GM12892 (cell line): ENCODE data around the gene RAB20.
"Not testable (repeated sequence)": the region's sequence is repeated elsewhere in the genome, so short reads cannot be mapped to it uniquely, and the experiment has no call there.

Source experiments
- DNase-seq: peaks from one replicate; pipeline ENCODE4 v3.0.0; 2011; ENCODE audit not compliant: insufficient read length
- FAIRE-seq: peaks from 2 replicates; lab custom pipeline; 2011; peaks lifted over from hg19 to GRCh38; lab: Jason Lieb, UNC
- POLR2A ChIP-seq: IDR thresholded peaks from 2 replicates; pipeline ENCODE4 v1.6.1; 2011; ENCODE audit warnings: low read depth, low read length, control low read depth
- POLR2AphosphoS5 ChIP-seq: IDR thresholded peaks from 2 replicates; pipeline ENCODE4 v1.6.1; 2011; ENCODE audit warnings: low read depth, low read length, control low read depth
- TAF1 ChIP-seq: IDR thresholded peaks from 2 replicates; pipeline ENCODE4 v1.6.1; 2011; ENCODE audit warnings: low read depth, mild to moderate bottlenecking, control low read depth, low read length, borderline replicate concordance

The RAB20 gene

DNA sequence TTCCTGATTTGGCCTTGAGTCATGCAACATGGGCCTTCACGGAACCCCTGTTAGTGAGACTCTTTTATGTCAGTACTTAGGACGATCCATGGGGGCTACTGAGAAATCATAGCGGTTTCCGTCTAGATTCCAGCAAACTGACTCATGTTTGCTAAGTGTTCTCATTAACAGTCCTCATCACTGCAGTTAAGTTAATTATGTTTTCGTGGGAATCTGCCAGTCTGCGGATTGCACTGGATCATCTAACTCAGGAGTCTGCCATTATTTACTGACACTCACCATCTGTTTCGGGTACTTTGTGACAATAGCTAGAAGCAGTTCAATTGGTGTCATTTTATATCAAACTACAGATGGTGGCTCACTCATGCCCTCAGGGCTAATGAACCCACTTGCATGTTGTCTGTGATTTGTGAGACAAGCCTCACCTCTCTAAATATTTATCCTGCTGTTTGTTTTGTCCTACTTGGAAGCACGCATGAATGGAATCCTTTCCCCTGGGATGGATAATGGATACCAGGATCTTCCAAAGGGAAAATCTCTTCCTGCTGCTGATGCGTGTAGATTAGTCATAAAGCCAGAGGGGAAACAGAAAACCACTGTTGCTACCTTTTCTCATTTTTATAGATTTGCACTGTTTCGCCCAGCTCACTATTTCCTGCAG is 61.8 kb downstream of the RAB20 start:
- DNase-seq (no peak), FAIRE-seq (no peak)
- no peak for TF ChIP-seq TAF1
- TF ChIP-seq POLR2A: no peak
- no peak for TF ChIP-seq POLR2AphosphoS5

DNA sequence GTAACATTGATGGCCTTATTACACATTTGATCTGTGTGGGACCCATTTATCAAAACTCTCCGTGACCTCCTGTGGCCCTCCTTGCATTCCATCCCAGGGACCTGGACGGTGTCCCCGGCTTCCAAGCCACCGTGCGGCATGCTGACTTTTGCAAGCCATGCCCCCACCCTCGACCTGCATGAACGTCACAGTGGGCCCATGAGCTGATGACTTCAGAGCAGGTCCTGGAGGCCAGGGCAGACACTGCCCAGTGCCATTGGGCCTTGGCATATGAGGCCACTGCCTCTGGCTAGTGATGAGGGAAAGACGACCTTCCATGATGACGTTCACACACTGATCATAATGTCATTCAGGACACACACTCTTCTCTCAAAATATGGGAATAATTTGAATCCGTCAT is 62.8 kb downstream of the RAB20 start:
- no peak for FAIRE-seq
- TF ChIP-seq POLR2A: no peak
- no peak for TF ChIP-seq TAF1
- no peak for TF ChIP-seq POLR2AphosphoS5

DNA sequence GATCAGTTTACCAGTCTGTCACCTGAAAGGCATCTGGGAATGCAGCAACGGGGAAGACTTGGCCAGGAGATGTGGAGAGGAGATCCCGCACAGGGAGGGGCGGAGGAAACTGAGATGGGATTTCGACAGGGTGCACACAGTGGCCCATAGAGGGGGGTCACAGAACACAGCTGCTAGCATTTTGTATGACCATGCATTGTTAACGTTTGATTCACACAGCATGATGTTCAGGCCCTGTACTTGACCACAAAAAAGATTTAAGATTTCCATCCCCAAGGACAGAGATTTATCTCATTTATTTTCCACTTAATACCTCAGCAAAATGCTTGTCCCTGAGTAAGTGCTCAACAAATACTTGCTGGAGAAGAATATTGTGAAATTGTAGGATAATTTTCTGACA is 63.2 kb downstream of the RAB20 start:
- no peak for DNase-seq
- FAIRE-seq: no peak
- TF ChIP-seq POLR2A: no peak
- TF ChIP-seq POLR2AphosphoS5: no peak
- TF ChIP-seq TAF1: no peak

More for the DNA sequence above, 62.8 kb downstream of the RAB20 start:
- no peak for DNase-seq

DNA sequence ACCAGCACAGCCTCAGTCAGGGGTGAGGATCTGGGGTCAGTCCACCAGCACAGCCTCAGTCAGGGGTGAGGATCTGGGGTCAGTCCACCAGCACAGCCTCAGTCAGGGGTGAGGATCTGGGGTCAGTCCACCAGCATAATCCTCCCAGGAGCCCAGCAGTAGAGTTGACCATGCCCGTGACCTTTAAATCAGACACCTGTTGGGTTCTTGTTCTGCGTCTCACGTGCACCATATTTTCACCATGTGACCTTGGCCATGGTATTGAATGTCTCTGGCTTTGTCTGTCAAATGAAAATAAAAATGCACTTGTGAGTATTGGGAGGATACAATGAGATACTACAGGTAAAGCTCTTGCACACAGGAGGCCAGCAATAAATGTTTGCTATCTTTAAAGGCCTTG is 63.6 kb downstream of the RAB20 start:
- DNase-seq, FAIRE-seq: not testable (repeated sequence)

DNA sequence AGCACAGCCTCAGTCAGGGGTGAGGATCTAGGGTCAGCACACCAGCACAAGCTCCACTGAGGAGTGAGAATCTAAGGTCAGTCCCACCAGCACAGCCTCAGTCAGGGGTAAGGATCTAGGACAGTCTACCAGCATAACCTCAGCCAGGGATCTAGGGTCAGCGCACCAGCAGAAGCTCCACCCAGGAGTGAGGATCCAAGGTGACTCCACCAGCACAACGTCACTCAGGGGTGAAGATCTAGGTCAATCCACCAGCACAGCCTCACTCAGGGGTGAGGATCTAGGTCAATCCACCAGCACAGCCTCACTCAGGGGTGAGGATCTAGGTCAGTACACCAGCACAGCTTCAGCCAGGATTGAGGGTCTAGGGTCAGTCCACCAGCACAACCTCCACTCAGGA is 64.5 kb downstream of the RAB20 start:
- FAIRE-seq: no peak
- DNase-seq: no peak
- no peak for TF ChIP-seq POLR2A
- TF ChIP-seq TAF1: no peak
- no peak for TF ChIP-seq POLR2AphosphoS5

DNA sequence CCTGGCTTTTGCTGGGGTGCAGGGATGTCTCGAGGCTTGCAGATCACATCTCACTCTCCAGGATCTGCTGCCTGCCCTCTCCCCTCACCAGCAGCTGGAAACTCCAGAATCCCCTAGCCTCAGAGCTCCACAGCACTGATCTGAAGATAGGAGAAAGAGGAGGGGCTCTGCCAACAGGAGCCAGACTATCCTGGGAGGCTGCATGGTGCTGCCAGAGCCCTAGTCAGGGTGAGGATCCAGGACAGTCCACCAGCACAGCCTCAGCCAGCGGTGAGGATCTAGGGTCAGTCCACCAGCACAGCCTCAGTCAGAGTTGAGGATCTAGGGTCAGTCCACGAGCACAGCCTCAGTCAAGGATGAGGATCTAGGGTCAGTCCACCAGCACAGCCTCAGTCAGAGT is 65.2 kb downstream of the RAB20 start:
- no peak for FAIRE-seq
- TF ChIP-seq TAF1 (no peak), POLR2AphosphoS5 (no peak), POLR2A (no peak)
- DNase-seq: no peak

DNA sequence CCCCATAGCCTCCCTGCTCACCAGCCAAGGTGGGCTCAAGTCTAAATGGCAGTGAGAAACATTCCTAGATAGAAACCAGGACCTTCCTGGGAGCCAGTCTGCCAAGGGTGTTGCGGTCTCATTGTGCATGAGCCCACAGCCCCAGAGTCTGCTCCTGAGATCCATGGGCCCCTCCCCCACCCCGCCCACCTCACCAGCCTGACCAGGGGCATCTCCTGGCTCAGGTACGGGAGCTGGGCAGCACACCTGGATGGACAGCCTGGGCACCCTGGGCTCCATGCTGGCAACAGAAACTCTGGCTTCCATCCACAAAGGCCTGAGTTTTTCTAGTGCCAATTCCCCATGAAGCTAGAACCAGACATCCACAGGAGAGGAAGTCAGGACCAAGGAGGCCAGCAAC is 65.6 kb downstream of the RAB20 start:
- TF ChIP-seq POLR2A (no peak), TAF1 (no peak), POLR2AphosphoS5 (no peak)
- no peak for FAIRE-seq

DNA sequence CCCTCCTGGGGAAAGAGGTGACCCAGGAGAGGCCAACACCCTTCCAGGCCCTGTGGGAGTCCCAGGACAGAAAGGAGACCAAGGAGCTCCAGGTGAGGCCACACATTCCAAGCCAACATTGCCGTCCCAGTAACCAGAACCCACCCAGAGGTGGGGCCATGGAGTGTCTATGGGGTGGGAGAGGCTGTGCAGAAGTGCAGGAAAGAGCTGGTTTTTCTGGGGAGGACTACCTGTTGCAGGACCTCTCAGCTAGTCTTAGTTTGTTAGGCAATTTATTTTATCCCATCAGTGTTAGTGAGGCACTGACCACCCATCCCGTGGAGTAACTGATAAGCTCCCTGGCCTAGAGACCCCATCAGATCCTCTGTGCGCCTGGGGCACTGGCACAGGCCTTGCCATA is 66.1 kb downstream of the RAB20 start:
- no peak for FAIRE-seq

More for the DNA sequence above, 65.6 kb downstream of the RAB20 start:
- DNase-seq: no peak

DNA sequence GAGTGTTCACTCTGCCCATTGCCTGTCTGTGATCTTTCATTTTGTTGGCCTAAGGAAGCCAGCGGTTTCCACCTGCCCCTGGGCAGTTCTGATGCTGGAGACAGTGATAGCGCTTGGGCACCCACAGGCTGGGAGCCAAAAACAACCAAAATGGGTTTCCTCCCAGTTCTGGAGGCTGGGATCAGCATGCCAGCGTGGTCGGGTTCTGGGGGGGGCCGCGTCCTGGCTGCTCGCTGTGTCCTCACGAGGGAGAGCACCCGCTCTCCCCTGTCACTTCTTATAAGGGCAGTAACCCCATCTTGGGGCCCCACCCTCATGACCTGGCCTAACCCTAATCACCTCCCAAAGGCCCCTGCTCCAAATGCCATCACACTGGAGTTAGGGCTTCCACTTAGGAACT is 67.9 kb downstream of the RAB20 start:
- TF ChIP-seq POLR2A: no peak
- no peak for TF ChIP-seq POLR2AphosphoS5
- no peak for TF ChIP-seq TAF1
- DNase-seq (no peak), FAIRE-seq (no peak)

More for the DNA sequence above, 66.1 kb downstream of the RAB20 start:
- DNase-seq: no peak
- TF ChIP-seq POLR2A (no peak), TAF1 (no peak), POLR2AphosphoS5 (no peak)

DNA sequence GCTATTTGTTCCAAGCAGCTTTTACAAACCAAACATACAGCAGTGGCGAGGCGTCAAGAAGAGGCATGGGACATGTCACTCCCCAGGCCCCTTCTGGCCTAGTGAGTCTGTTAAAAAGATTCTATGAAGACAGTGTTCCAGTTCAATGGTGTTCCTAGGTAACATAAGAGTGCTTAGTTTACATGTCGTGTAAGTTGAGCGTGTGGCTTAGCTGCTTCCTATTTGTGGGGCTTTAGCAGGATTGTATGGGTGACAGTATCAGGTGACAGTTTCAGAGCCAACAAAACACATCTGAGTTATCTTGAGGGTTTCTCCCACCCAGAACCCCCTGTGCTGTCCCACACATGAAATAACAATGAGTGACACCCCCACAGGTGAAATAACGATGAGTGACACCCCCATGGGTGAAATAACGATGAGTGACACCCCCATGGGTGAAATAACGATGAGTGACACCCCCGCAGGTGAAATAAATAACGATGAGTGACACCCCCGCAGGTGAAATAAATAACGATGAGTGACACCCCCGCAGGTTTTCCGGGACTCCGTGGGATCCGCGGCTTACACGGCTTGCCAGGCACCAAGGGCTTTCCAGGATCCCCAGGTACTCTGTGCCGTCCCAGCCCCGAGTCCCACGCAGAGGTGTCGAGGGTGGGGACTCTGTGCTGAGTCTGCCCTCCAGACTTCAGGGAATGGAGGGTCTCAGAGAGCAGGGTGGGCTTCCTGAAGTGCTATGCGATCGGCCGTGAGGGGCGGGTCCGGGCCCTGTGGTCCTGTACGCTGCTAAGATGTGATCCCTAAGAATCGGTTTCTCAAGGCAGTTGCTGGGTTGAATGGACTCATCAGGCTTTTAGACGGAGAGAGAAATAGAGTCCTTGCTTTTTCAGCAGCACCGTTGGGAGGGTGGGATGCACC is 68.6 kb downstream of the RAB20 start:
- FAIRE-seq: no peak
- TF ChIP-seq POLR2A: no peak
- no peak for TF ChIP-seq POLR2AphosphoS5
- TF ChIP-seq TAF1: no peak
- DNase-seq: no peak

DNA sequence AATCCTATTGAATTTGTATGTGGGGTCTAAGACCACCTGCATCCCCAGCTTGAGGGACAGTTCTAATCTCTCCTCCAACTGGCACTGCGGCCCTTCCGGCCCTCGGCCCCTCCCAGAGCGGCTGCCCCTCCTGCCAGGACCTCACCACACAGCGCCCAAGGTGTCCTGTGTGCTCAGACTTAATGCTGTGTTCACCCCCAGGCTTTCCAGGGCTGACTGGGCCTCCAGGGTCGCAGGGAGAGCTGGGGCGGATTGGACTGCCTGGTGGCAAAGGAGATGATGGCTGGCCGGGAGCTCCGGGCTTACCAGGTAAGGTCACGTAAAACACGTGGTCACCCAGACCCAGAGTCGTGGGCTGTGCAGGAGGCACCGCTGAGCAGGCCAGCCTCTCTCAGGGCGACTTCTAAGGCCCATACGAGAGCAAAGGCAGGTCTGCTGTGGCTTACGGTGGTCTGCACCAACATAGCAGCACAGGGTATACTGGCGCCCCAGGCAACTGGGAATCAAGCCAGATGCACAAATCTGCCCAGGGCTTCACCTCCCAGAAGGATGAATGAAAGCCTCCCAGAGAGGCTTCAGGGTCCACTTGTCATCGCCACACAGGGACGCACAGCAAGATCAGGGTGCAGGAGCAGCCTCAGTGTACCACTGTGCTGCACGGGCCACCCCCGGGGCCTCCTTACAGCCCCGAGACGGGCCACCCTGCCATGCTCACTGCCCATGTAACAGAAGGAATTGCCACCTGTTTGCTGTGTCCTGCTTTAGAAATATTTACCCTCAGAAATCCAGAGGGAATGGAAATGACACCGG is 69.4 kb downstream of the RAB20 start:
- TF ChIP-seq TAF1 (no peak), POLR2A (no peak), POLR2AphosphoS5 (no peak)
- no peak for FAIRE-seq
- DNase-seq: no peak

DNA sequence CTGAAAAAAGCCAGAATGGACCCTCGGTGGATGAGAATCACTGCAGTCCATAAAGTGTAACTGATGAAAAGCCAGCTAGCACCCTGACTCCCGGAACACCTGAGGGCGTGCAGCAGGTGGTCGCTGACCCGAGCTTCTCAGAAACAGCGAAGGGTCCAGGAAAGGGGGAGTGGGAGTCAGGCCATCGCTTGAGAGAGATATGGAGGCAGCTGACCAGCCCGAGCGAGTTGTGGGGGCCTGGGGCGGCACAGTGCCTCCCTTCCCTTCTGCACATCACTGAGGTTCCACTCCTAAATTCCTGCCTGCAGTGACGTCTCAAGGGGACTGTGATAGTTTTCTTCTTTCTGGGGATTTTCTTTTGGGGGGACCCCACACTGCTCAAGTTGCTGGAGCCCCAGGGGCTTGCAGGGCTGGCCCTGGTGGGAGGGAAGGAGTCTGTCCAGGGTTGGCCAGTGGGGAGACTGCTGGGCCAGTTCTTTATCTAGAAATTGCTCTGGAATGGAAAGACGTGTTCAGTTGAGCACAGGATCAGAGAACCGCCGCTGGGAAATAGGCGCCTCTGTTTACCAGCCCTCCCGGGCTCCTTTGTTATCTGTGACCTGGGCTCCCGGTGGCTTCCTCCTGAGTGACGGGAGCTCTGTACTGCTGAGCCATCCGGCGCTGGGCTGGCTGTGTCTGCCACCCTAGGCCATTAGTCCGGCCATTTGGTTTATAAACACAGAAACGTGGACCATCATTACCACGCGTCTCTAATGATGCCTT is 71.3 kb downstream of the RAB20 start:
- DNase-seq (no peak), FAIRE-seq (no peak)
- TF ChIP-seq POLR2AphosphoS5: no peak
- no peak for TF ChIP-seq POLR2A
- no peak for TF ChIP-seq TAF1

DNA sequence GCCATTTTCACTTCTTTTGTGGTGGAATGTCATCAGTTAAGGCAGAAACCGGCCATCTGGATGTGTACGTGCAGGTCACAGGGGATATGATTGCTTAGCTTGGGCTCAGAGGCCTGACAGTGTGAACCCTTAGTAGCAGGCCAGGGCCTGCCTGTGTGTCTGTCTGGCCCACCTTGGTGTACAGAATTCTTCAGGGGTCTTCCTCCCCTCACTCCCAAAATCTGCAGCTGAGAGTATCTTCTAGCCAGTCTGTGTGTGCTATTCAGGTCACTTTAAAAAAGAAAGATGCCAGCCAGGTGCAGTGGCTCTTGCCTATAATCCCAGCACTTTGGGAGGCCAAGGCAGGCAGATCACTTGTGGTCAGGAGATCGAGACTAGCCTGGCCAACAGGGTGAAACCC is 74.6 kb downstream of the RAB20 start:
- not testable (repeated sequence) for FAIRE-seq, DNase-seq
